HepG2 (cell line): Measurements from ENCODE around the gene SMIM44.

ENCODE experiments used
- AHDC1 ChIP-seq: sonication (generic); formaldehyde crosslinking; IDR thresholded peaks from 2 replicates; pipeline ENCODE4 v1.5.1; 2020; ENCODE audit warnings: mild to moderate bottlenecking, missing genetic modification reagents, borderline replicate concordance
- CHD4 ChIP-seq: fragments of 200-600 bp; sonication (generic); IDR thresholded peaks from 2 replicates; pipeline ENCODE4 v1.7.0; 2017; ENCODE audit warnings: mild to moderate bottlenecking, low read length, borderline replicate concordance
- CTCF ChIP-seq: sonication (generic); formaldehyde crosslinking; IDR thresholded peaks from 2 replicates; pipeline ENCODE4 v1.5.0; 2020; ENCODE audit warnings: mild to moderate bottlenecking, missing genetic modification reagents, moderate library complexity
- DMAP1 ChIP-seq: IDR thresholded peaks from 2 replicates; pipeline ENCODE4 v1.6.1; 2016
- ETS1 ChIP-seq: sonication (generic); formaldehyde crosslinking; IDR thresholded peaks from 2 replicates; pipeline ENCODE4 v1.4.0; 2020; ENCODE audit warnings: missing genetic modification reagents
- KLF16 ChIP-seq, 2 experiments: sonication (generic) in 1 of 2; formaldehyde crosslinking in 1 of 2; IDR thresholded peaks; 2 replicates each; pipeline versions ENCODE4 v1.6.1 to v1.8.0; 2016 to 2023; ENCODE audit warnings: missing genetic modification reagents in 2 of 2, missing compliant biosample characterization in 1 of 2
- MAZ ChIP-seq, 2 experiments: sonication (generic) in 1 of 2; formaldehyde crosslinking in 1 of 2; IDR thresholded peaks; 2 replicates each; pipeline versions ENCODE4 v1.5.0 to v1.6.1; 2012 to 2020; ENCODE audit warnings: low read depth in 2 of 2, mild to moderate bottlenecking in 2 of 2, borderline replicate concordance in 1 of 2, improper control_type of control experiment in 1 of 2, low read length in 1 of 2, missing genetic modification reagents in 1 of 2, moderate library complexity in 1 of 2
- POLR2A ChIP-seq, 2 experiments: IDR thresholded peaks; 2 replicates each; pipeline ENCODE4 v1.6.1; 2011; ENCODE audit warnings: low read depth in 2 of 2, low read length in 2 of 2, mild to moderate bottlenecking in 1 of 2, moderate library complexity in 1 of 2; ENCODE audit not compliant: insufficient read depth in 1 of 2
- SMARCE1 ChIP-seq: fragments of 450-650 bp; IDR thresholded peaks from 2 replicates; pipeline ENCODE4 v1.6.1; 2017; ENCODE audit warnings: borderline replicate concordance
- YY1 ChIP-seq: IDR thresholded peaks from 2 replicates; pipeline ENCODE4 v1.6.1; 2011; ENCODE audit warnings: low read length, low read depth, moderate library complexity, mild to moderate bottlenecking; ENCODE audit not compliant: insufficient read depth, insufficient replicate concordance
- ZNF256 ChIP-seq: sonication (generic); formaldehyde crosslinking; conservative IDR thresholded peaks from 2 replicates; pipeline ENCODE4 v1.4.0; 2020; ENCODE audit warnings: missing genetic modification reagents
- ZNF292 ChIP-seq: sonication (generic); formaldehyde crosslinking; IDR thresholded peaks from 2 replicates; pipeline ENCODE4 v1.8.1; 2022; ENCODE audit warnings: mild to moderate bottlenecking, low read depth, missing genetic modification reagents, borderline replicate concordance
- ZNF703 ChIP-seq: sonication (generic); formaldehyde crosslinking; IDR thresholded peaks from 2 replicates; pipeline ENCODE4 v1.5.1; 2020; ENCODE audit warnings: missing genetic modification reagents, mild to moderate bottlenecking, moderate library complexity, borderline replicate concordance

GRCh38 chr19:3509566-3509989 is 26.3 kb upstream of the SMIM44 start:
- TF ChIP-seq CHD4 (no peak), MAZ (IDR thresholded peaks at IDR 0.05; ENCODE audit: borderline replicate concordance, low read depth, low read length) (no peak), MAZ (CRISPR knock-in tag; IDR thresholded peaks at IDR 0.05; ENCODE audit: low read depth) (no peak), YY1 (no peak), ZNF292 (CRISPR knock-in tag) (no peak), DMAP1 (CRISPR knock-in tag) (no peak), KLF16 (CRISPR knock-in tag; IDR thresholded peaks at IDR 0.05) (no peak), ZNF256 (CRISPR knock-in tag) (no peak), AHDC1 (no peak), SMARCE1 (no peak), CTCF (CRISPR knock-in tag) (no peak), ZNF703 (CRISPR knock-in tag) (no peak), ETS1 (no peak), POLR2A (IDR thresholded peaks at IDR 0.05; ENCODE audit: insufficient read depth in 1 of 2, low read depth in 2 of 2, low read length in 2 of 2) (no peak)
